ENCODE measurements around the gene USF1. TPM values are rescaled to one million over a fixed set of nuclear protein-coding genes. Genes with fewer than 3 reads are reported as not detected.

USF1 gene
- total RNA-seq, 1 donor from 2014 or later, result 81.8 TPM

DNA sequence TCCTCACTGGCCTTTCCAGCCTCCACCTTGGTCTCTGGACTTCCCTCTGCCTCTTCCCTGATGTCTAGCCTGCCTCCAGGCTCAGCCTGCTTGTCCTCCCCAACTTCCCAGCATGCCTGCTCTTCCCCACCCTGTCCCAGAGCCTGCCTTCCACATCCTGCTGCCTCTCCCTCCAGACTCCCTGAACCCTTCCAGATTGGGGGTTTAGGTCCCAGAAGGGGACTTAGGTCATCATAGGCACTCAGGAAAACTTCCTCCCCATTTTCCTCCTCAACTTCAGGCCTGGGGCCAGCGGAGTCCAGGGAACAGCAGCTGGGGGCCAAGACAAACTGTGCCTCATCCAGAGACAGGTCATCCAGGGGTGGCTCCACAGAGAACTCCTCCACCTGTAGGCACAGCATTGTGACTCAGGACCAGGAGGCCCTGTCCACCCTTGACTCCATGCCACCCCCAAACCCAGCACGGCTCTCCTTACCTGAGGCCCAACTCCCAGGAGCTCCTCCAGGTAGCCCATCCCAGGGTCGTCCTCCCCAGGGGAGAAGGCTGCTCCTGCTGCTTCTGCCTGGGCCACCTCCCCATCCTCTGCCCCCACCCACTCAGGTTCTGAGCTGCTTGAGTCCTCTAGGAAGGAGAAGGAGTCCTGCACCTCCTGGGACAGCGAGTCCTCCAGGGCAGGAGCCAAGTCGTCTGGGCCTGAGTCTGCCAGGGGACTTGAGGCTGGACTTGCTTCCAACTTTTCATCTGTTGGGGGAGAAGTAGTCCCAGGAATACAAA, 3.4 kb upstream of the USF1 start:
- Histone ChIP-seq H3K27me3 (ENCODE audit: low read depth) (no peaks in the 10 kb centered on the region), H3K9me3 (no peaks in the 10 kb centered on the region), H3K4me1 (peaks cover 17% of the 10 kb centered on the region), H3K36me3 (peaks cover 44% of the 10 kb centered on the region), H3K4me3 (no peak overlapping the region), H3K27ac (no peak overlapping the region)
- intact Hi-C loops (cut with DNase I), result no loop called here
- DNase-seq (no peak), ATAC-seq (no peak)
- TF ChIP-seq, protein P1, sequence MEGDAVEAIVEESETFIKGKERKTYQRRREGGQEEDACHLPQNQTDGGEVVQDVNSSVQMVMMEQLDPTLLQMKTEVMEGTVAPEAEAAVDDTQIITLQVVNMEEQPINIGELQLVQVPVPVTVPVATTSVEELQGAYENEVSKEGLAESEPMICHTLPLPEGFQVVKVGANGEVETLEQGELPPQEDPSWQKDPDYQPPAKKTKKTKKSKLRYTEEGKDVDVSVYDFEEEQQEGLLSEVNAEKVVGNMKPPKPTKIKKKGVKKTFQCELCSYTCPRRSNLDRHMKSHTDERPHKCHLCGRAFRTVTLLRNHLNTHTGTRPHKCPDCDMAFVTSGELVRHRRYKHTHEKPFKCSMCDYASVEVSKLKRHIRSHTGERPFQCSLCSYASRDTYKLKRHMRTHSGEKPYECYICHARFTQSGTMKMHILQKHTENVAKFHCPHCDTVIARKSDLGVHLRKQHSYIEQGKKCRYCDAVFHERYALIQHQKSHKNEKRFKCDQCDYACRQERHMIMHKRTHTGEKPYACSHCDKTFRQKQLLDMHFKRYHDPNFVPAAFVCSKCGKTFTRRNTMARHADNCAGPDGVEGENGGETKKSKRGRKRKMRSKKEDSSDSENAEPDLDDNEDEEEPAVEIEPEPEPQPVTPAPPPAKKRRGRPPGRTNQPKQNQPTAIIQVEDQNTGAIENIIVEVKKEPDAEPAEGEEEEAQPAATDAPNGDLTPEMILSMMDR (IDR thresholded peaks at IDR 0.05), result no peak

DNA sequence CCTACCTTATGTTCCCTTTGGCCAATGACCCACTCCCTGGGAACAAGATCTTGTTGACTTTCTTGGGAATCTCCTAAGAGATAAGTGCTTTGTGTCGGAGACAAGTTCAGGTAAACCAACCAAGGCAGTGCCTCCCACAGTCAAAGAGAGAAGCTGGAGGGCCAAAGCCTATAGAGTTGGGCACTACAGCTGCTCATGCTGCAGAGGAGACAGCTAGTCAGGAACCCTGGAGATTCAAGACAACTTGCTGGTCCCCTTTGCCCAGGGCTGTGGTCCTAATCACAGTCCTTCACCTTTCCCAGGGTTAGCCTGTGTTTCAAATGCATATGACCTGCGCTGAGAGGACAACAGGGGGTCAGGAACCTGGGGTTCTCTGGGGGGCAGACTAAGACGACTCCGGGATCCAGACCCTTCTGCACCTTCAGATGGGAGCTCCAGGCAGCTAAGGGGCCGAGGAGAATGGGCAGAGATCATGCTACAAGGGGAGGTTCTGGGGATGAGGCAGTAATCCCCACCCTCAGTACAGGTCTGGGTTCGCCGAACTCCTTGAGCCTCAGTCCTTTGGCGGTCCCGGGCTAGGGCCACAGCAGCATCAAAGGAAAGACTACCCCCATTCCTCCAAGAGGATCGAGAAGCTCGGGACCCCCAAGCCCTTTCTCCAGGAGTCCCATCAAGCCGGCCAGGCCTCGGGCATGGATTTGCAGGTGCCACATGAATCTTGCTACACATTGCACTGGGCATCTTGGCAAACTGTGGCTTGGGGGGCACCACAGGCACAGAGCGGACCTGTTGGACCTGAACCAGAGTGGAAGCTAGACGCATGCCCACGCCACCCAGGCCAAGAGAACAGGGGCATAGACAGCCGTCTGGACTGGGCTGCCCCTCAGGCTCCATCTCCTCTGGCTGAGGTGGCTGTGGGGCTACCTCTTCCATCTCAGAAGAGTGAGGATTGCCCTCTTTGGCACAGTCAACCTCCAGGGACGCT, 2.0 kb upstream of the USF1 start:
- H3K9me3 ChIP-seq, result no peaks in the 10 kb centered on the region
- peaks cover 26% of the 10 kb centered on the region for H3K4me1 ChIP-seq
- intact Hi-C loops (cut with DNase I), result no loop called here
- ATAC-seq (no peak), DNase-seq (no peak)
- TF ChIP-seq, protein P1 (IDR thresholded peaks at IDR 0.05), result no peak
- H3K36me3 ChIP-seq, result peaks cover 40% of the 10 kb centered on the region
- H3K4me3 ChIP-seq, result no peak overlapping the region
- H3K27ac ChIP-seq, result peak overlapping the region; percentile 98
- no peaks in the 10 kb centered on the region for H3K27me3 ChIP-seq (ENCODE audit: low read depth)

DNA sequence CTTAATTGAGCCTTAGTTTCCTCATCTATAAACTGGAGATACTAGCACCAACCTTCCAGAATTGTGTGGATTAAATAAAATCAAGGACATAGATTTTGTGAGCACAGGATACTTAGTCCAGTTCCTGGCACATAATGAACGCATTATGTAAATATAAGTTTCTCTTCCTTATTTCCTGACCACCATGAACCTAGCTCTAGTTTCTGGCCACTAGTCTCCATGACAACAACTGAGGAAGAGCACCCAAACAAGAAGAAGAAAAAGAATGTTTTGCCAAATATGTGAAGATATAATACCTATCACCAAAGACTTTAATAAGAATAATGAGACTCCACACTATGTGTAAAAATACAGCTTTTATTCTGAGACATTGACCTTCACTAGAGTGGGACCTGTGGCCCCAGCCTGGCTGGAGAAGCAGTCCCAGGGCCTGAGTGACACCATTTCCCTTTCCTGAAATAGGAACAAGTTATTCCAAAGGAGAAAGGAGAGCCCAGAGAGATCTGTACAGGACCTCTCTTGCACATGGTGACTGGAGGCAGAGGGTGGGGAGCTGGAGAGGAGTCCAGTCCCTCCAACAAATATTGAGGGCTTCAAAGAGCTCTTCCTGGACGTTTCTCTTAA, 940 bp upstream of the USF1 start:
- intact Hi-C loops (cut with DNase I), result no loop called here
- ATAC-seq (peak; percentile 11 to 25), DNase-seq (no peak)
- TF ChIP-seq, protein P1 (IDR thresholded peaks at IDR 0.05), result no peak
- H3K9me3 ChIP-seq, result no peaks in the 10 kb centered on the region
- peaks cover 33% of the 10 kb centered on the region for H3K4me1 ChIP-seq
- no peaks in the 10 kb centered on the region for H3K27me3 ChIP-seq (ENCODE audit: low read depth)
- peak overlapping the region; percentile 95 for H3K4me3 ChIP-seq
- H3K27ac ChIP-seq, result peak overlapping the region; percentile 98
- peaks cover 42% of the 10 kb centered on the region for H3K36me3 ChIP-seq

DNA sequence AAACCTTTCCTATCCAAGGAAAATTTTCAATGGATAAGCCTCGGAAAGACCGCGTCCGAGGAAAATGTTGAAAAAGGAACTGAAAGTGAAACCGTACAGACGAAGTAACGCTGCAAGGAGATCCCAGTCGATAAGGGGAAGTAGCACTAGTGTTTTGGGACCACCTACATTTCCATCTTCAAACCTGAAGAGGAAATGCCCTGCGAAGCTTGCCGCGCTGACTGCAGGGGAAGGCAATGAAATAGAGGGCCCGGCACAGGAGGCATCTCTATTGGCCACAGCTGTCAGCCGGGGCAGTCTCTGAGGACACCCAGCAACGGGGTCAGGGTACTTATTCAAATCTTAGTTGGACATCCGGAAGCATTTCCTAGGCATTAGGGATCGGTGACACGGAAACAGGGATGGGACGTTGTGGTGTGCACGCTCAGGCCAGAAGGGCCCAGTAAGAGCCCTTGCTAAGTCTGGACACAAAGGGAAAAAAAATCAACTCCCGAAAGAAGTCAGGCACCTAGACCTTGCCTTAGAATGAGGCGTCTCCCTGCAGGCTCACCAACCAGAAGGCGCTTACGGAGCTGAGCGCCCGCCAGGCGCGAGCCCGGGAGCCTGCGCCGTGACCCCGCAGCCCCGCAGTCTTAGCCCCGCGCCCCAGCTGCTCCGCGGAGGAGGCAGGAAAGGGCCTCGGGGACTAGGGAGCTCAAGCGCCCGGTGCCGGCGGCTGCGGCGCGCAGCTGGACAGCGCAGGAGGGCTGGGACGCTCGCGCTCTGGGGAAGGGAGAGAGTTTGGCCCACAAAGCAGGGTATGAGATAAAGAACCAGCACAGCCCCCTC, 655 bp downstream of the USF1 start:
- Histone ChIP-seq H3K36me3 (peaks cover 43% of the 10 kb centered on the region), H3K4me1 (peaks cover 33% of the 10 kb centered on the region), H3K9me3 (no peaks in the 10 kb centered on the region), H3K27me3 (ENCODE audit: low read depth) (no peaks in the 10 kb centered on the region), H3K4me3 (peak overlapping the region; percentile 95), H3K27ac (peak overlapping the region; percentile 98)
- DNase-seq (peak; percentile 86), ATAC-seq (peak; percentile 79 to 83)
- intact Hi-C loops (cut with DNase I), result no loop called here
- TF ChIP-seq, protein P1 (IDR thresholded peaks at IDR 0.05), result no peak
